Suppressor macrophage treated with lipopolysaccharide for 1 hour (primary cell): ENCODE measurements around the gene TAX1BP3.

Experiments used
- DNase-seq, 3 donors: peaks; one replicate each; pipeline ENCODE4 v3.0.0-alpha.2; 2020 to 2022

The TAX1BP3 gene

GRCh38 chr17:3688027-3688553 is 19.7 kb upstream of the TAX1BP3 start:
- no peak for DNase-seq

GRCh38 chr17:3685174-3685573 is 16.8 kb upstream of the TAX1BP3 start:
- DNase-seq, result no peak

GRCh38 chr17:3683054-3683511 is 14.7 kb upstream of the TAX1BP3 start:
- peak; percentile 57 to 71 (median 65) for DNase-seq

GRCh38 chr17:3682033-3682432 is 13.7 kb upstream of the TAX1BP3 start:
- DNase-seq, result no peak

- no peak for DNase-seq
Observed at GRCh38 chr17:3681565-3681964, 13.2 kb upstream of the TAX1BP3 start.

- DNase-seq, result no peak
Observed at GRCh38 chr17:3681057-3681456, 12.7 kb upstream of the TAX1BP3 start.

- DNase-seq, result no peak
Observed at GRCh38 chr17:3679531-3680126, 11.3 kb upstream of the TAX1BP3 start.

- peak; percentile 22 to 47 (median 27) for DNase-seq
Observed at GRCh38 chr17:3678821-3679530, 10.6 kb upstream of the TAX1BP3 start.

- DNase-seq, result no peak
Observed at GRCh38 chr17:3678095-3678820, 9.9 kb upstream of the TAX1BP3 start.

GRCh38 chr17:3675886-3676285 is 7.5 kb upstream of the TAX1BP3 start:
- DNase-seq, result no peak

GRCh38 chr17:3672571-3672970 is 4.2 kb upstream of the TAX1BP3 start:
- no peak for DNase-seq

- DNase-seq, result no peak
Observed at GRCh38 chr17:3669548-3669947, 1.2 kb upstream of the TAX1BP3 start.

GRCh38 chr17:3669085-3669347 is 638 bp upstream of the TAX1BP3 start:
- no peak for DNase-seq

GRCh38 chr17:3667366-3668278 is 756 bp downstream of the TAX1BP3 start:
- DNase-seq, result peak; percentile 65 to 81 (median 70)

- DNase-seq, result no peak
Observed at GRCh38 chr17:3666516-3666915, 1.9 kb downstream of the TAX1BP3 start.

- no peak for DNase-seq
Observed at GRCh38 chr17:3665834-3666233, 2.5 kb downstream of the TAX1BP3 start.

- DNase-seq, result no peak
Observed at GRCh38 chr17:3663102-3664011, 5.0 kb downstream of the TAX1BP3 start.

GRCh38 chr17:3660311-3660891 is 8.0 kb downstream of the TAX1BP3 start:
- no peak for DNase-seq

- no peak for DNase-seq
Observed at GRCh38 chr17:3659541-3660111, 8.8 kb downstream of the TAX1BP3 start.

- DNase-seq, result no peak
Observed at GRCh38 chr17:3658784-3659449, 9.5 kb downstream of the TAX1BP3 start.
